Neural cell (in vitro differentiated cells): ENCODE measurements around the gene POMT2. TPM values are rescaled to one million over a fixed set of nuclear protein-coding genes. Genes with fewer than 3 reads are reported as not detected.
"Not testable (repeated sequence)": the region's sequence is repeated elsewhere in the genome, so short reads cannot be mapped to it uniquely, and the experiment has no call there.

Experiments used
- H2AFZ ChIP-seq: fragments of 200-600, 300-800 bp; sonication (generic), shearing (Covaris generic); 2 replicates; pipeline ENCODE4 v1.6.0; 2014; ENCODE audit warnings: low read depth, mild to moderate bottlenecking, antibody characterized with exemption, low read length, moderate library complexity
- H3F3A ChIP-seq: fragments of 200-600 bp; shearing (Covaris generic); 2 replicates; pipeline ENCODE4 v1.6.1; 2016; ENCODE audit warnings: mild to moderate bottlenecking, moderate library complexity, mixed read lengths, antibody characterized with exemption, low read length; ENCODE audit not compliant: insufficient read depth, poor library complexity, severe bottlenecking
- H3K27ac ChIP-seq: fragments of 200-600, 300-800 bp; sonication (generic), shearing (Covaris generic); 2 replicates; pipeline ENCODE4 v1.5.1; 2014; ENCODE audit warnings: mild to moderate bottlenecking, low read length, moderate library complexity
- H3K27me3 ChIP-seq: fragments of 300-800, 200-600 bp; sonication (generic), shearing (Covaris generic); 2 replicates; pipeline ENCODE4 v1.6.0; 2014; ENCODE audit warnings: mild to moderate bottlenecking, low read depth, low read length, moderate library complexity; ENCODE audit not compliant: insufficient read depth
- H3K36me3 ChIP-seq: fragments of 300-800, 200-600 bp; sonication (generic), shearing (Covaris generic); 2 replicates; pipeline ENCODE4 v1.5.1; 2014; ENCODE audit warnings: mild to moderate bottlenecking, antibody characterized with exemption, low read length, moderate library complexity; ENCODE audit not compliant: insufficient read depth
- H3K4me2 ChIP-seq: fragments of 300-800, 200-600 bp; sonication (generic), shearing (Covaris generic); 2 replicates; pipeline ENCODE4 v1.6.0; 2014; ENCODE audit warnings: mild to moderate bottlenecking, low read length
- H3K4me3 ChIP-seq: fragments of 300-800, 200-600 bp; sonication (generic), shearing (Covaris generic); 2 replicates; pipeline ENCODE4 v1.5.1; 2014; ENCODE audit warnings: mild to moderate bottlenecking, low read length, moderate library complexity
- H3K79me2 ChIP-seq: fragments of 200-600 bp; shearing (Covaris generic); replicated peaks from 2 replicates; pipeline ENCODE4 v1.6.0; 2014; ENCODE audit warnings: mild to moderate bottlenecking, low read length, moderate library complexity; ENCODE audit not compliant: insufficient read depth
- H3K9ac ChIP-seq: fragments of 300-800, 200-600 bp; sonication (generic), shearing (Covaris generic); 2 replicates; pipeline ENCODE4 v1.6.1; 2016; ENCODE audit warnings: mild to moderate bottlenecking, low read length, mixed read lengths
- H3K9me2 ChIP-seq: fragments of 200-600 bp; shearing (Covaris generic); 2 replicates; pipeline ENCODE4 v1.6.1; 2016; ENCODE audit warnings: mild to moderate bottlenecking, low read length, mixed read lengths; ENCODE audit not compliant: insufficient read depth
- H3K9me3 ChIP-seq: fragments of 200-600, 300-800 bp; sonication (generic), shearing (Covaris generic); 2 replicates; pipeline ENCODE4 v1.6.1; 2016; ENCODE audit warnings: mild to moderate bottlenecking, mixed run types, low read length, moderate library complexity, mixed read lengths
- H4K20me1 ChIP-seq: fragments of 200-600 bp; shearing (Covaris generic); 2 replicates; pipeline ENCODE4 v1.6.1; 2016; ENCODE audit warnings: mild to moderate bottlenecking, mixed run types; ENCODE audit not compliant: insufficient read depth
- EP300 ChIP-seq: fragments of 450-650 bp; conservative IDR thresholded peaks from 2 replicates; pipeline ENCODE4 v1.6.1; 2014; ENCODE audit warnings: antibody characterized with exemption, mild to moderate bottlenecking, moderate library complexity; ENCODE audit not compliant: poor library complexity, severe bottlenecking
- EZH2 ChIP-seq: fragments of 200-600, 300-800 bp; shearing (Covaris generic), sonication (generic); IDR thresholded peaks from 2 replicates; pipeline ENCODE4 v1.6.1; 2014; ENCODE audit warnings: antibody characterized with exemption, low read length, borderline replicate concordance, mild to moderate bottlenecking; ENCODE audit not compliant: insufficient read depth, poor library complexity, severe bottlenecking
- MXI1 ChIP-seq: fragments of 450-650 bp; conservative IDR thresholded peaks from 2 replicates; pipeline ENCODE4 v1.6.1; 2014; ENCODE audit warnings: antibody characterized with exemption, mild to moderate bottlenecking; ENCODE audit not compliant: poor library complexity, severe bottlenecking
- POLR2AphosphoS5 ChIP-seq: IDR thresholded peaks from 2 replicates; pipeline ENCODE4 v1.6.1; 2012
- RAD21 ChIP-seq: fragments of 450-650 bp; conservative IDR thresholded peaks from 2 replicates; pipeline ENCODE4 v1.6.1; 2014; ENCODE audit warnings: antibody characterized with exemption, mild to moderate bottlenecking, moderate library complexity
- SMC3 ChIP-seq: fragments of 450-650 bp; conservative IDR thresholded peaks from 2 replicates; pipeline ENCODE4 v1.6.1; 2014; ENCODE audit warnings: antibody characterized with exemption, mild to moderate bottlenecking, moderate library complexity; ENCODE audit not compliant: poor library complexity
- TAF1 ChIP-seq: IDR thresholded peaks from 2 replicates; pipeline ENCODE4 v1.6.1; 2012; ENCODE audit warnings: low read depth
- polyA plus RNA-seq: library from polyadenylated mRNA; depleted of rRNA; stranded (reverse); fragments of >200 nt; gene quantifications from 2 replicates; pipeline ENCODE4 v1.2.3, GENCODE V29; 2014
- TF ChIP-seq, protein P1 (sequence below): IDR thresholded peaks from 2 replicates; pipeline ENCODE4 v1.6.1; 2012; ENCODE audit warnings: borderline replicate concordance
- TF ChIP-seq, protein P2 (sequence below): fragments of 450-650 bp; IDR thresholded peaks from 2 replicates; pipeline ENCODE4 v1.5.1; 2014; ENCODE audit warnings: antibody characterized with exemption, mild to moderate bottlenecking, moderate library complexity; ENCODE audit not compliant: poor library complexity, severe bottlenecking

POMT2 gene
- polyA plus RNA-seq, 1 donor from 2014 or later, result 9.6 TPM

DNA sequence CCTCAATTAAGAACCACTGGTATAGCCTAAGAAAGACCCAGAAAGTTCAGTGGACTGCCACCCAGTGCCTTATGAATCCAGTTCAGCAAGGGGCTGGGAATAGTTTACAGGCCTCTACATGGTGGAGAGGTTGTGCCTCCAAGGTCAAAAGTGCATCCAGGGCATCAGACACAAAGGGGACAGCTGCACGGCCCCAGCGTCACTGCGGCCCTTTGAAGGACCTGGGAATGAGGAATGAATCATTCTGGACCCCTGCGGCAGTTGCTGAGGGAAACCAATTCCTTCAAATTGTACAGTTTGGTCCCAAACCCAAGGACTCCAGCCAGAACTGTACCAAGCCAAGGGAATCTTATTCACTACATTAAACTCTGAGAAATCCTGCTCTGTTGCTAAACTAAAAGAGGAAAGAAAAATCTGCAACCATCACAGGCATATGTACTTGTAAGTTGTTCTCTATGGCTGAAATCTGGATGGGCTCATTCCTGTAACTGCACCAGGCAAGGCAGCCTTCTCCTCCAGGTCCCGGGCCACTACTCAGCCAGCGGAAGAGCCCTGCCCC is 38.8 kb downstream of the POMT2 start:
- no peak overlapping the region for H3K4me3 ChIP-seq
- no peak overlapping the region for H3K4me2 ChIP-seq
- no peaks in the 10 kb centered on the region for H4K20me1 ChIP-seq
- no peaks in the 10 kb centered on the region for H3K9me3 ChIP-seq
- H3K27me3 ChIP-seq, result no peaks in the 10 kb centered on the region
- no peak for TF ChIP-seq TAF1
- TF ChIP-seq, protein P1, sequence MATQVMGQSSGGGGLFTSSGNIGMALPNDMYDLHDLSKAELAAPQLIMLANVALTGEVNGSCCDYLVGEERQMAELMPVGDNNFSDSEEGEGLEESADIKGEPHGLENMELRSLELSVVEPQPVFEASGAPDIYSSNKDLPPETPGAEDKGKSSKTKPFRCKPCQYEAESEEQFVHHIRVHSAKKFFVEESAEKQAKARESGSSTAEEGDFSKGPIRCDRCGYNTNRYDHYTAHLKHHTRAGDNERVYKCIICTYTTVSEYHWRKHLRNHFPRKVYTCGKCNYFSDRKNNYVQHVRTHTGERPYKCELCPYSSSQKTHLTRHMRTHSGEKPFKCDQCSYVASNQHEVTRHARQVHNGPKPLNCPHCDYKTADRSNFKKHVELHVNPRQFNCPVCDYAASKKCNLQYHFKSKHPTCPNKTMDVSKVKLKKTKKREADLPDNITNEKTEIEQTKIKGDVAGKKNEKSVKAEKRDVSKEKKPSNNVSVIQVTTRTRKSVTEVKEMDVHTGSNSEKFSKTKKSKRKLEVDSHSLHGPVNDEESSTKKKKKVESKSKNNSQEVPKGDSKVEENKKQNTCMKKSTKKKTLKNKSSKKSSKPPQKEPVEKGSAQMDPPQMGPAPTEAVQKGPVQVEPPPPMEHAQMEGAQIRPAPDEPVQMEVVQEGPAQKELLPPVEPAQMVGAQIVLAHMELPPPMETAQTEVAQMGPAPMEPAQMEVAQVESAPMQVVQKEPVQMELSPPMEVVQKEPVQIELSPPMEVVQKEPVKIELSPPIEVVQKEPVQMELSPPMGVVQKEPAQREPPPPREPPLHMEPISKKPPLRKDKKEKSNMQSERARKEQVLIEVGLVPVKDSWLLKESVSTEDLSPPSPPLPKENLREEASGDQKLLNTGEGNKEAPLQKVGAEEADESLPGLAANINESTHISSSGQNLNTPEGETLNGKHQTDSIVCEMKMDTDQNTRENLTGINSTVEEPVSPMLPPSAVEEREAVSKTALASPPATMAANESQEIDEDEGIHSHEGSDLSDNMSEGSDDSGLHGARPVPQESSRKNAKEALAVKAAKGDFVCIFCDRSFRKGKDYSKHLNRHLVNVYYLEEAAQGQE, result no peak
- TF ChIP-seq EP300, result no peak
- TF ChIP-seq, protein P2, sequence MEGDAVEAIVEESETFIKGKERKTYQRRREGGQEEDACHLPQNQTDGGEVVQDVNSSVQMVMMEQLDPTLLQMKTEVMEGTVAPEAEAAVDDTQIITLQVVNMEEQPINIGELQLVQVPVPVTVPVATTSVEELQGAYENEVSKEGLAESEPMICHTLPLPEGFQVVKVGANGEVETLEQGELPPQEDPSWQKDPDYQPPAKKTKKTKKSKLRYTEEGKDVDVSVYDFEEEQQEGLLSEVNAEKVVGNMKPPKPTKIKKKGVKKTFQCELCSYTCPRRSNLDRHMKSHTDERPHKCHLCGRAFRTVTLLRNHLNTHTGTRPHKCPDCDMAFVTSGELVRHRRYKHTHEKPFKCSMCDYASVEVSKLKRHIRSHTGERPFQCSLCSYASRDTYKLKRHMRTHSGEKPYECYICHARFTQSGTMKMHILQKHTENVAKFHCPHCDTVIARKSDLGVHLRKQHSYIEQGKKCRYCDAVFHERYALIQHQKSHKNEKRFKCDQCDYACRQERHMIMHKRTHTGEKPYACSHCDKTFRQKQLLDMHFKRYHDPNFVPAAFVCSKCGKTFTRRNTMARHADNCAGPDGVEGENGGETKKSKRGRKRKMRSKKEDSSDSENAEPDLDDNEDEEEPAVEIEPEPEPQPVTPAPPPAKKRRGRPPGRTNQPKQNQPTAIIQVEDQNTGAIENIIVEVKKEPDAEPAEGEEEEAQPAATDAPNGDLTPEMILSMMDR, result no peak
- no peak for TF ChIP-seq POLR2AphosphoS5
- TF ChIP-seq MXI1, result no peak
- no peak for TF ChIP-seq RAD21
- H2AFZ ChIP-seq, result no peak overlapping the region
- no peaks in the 10 kb centered on the region for H3K9me2 ChIP-seq
- H3K27ac ChIP-seq, result no peak overlapping the region
- H3K9ac ChIP-seq, result no peak overlapping the region
- no peaks in the 10 kb centered on the region for H3K36me3 ChIP-seq
- no peaks in the 10 kb centered on the region for H3K79me2 ChIP-seq
- H3F3A ChIP-seq, result no peaks in the 10 kb centered on the region

DNA sequence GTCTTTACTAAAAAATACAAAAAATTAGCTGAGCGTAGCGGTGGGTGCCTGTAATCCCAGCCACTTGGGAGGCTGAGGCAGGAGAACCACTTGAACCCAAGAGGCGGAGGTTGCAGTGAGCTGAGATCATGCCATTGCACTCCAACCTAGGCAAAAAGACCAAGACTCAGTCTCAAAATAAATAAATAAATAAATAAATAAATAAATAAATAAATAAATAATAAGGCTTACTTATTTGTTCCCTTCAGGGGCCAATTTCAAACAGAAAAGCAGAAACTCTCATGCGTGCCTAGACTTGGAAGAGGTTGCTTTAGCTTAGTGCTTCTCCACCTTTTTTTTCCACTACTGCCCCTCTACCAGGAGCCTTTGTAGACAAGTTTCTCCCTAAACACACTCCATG is 39.8 kb downstream of the POMT2 start:
- not testable (repeated sequence) for H3K9me2 ChIP-seq, H2AFZ ChIP-seq, H3K4me2 ChIP-seq, H3K27me3 ChIP-seq, H3F3A ChIP-seq, H3K9me3 ChIP-seq, H3K27ac ChIP-seq, H3K79me2 ChIP-seq, H3K9ac ChIP-seq, H3K36me3 ChIP-seq, H4K20me1 ChIP-seq, H3K4me3 ChIP-seq

DNA sequence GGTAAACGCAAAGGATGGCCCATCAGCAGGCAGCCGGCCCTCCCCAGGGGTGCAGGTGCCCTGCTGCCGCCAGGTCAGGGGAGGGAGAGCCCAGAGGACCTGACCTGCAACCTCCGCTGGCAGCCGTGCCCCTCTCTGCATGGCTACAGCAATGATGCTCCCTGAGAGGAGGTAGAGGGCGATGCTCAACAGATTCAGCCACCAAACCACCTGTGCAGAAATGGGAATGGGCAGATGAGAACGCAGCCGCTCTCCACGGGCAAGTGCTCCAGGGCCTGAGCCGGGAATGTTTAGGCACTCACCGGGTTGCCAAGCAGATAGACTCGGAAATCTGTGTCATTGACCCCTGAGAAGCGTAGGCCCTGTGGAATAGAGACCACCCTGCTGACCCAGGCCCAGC is 41.0 kb downstream of the POMT2 start:
- TF ChIP-seq TAF1 (no peak), POLR2AphosphoS5 (no peak), MXI1 (no peak), EZH2 (no peak), EP300 (no peak), RAD21 (no peak), SMC3 (no peak)
- TF ChIP-seq, protein P1, result no peak
- TF ChIP-seq, protein P2, result no peak
- Histone ChIP-seq H2AFZ (no peak overlapping the region), H3K27me3 (no peaks in the 10 kb centered on the region), H3K36me3 (no peaks in the 10 kb centered on the region), H3K4me3 (no peak overlapping the region), H3K27ac (no peak overlapping the region), H3K79me2 (no peaks in the 10 kb centered on the region), H3K9me3 (no peaks in the 10 kb centered on the region), H3K9ac (no peak overlapping the region), H4K20me1 (no peaks in the 10 kb centered on the region), H3F3A (no peaks in the 10 kb centered on the region), H3K9me2 (no peaks in the 10 kb centered on the region), H3K4me2 (no peak overlapping the region)
